ENCODE data around the gene SETD1A.

SETD1A gene

GRCh38 chr16:30998852-30999761, 41.6 kb downstream of the SETD1A start:
- Histone ChIP-seq H3K4me3 (no peak overlapping the region), H3K27me3 (no peaks in the 10 kb centered on the region), H3K9me3 (no peaks in the 10 kb centered on the region), H3K4me1 (peaks cover 0 to 27% (median 17%) of the 10 kb centered on the region in 4 donors), H3K36me3 (no peaks in the 10 kb centered on the region), H3K27ac (peak overlapping the region; percentile 71 to 79)
- intact Hi-C loops (cut with DNase I; ENCODE audit: low total_unique reads), result loop anchor here (5.0 kb wide), 1 partner anchor 33 kb away; the partner anchor contains the start of gene STX4
- no peak for TF ChIP-seq CTCF (IDR thresholded peaks at IDR 0.05)
- DNase-seq, result no peak

- H3K36me3 ChIP-seq, result no peaks in the 10 kb centered on the region
- H3K9me3 ChIP-seq, result no peaks in the 10 kb centered on the region
- DNase-seq, result no peak
- TF ChIP-seq CTCF (IDR thresholded peaks at IDR 0.05), result no peak
- H3K27ac ChIP-seq, result no peak overlapping the region
- H3K4me3 ChIP-seq, result no peak overlapping the region
- intact Hi-C loops (cut with DNase I; ENCODE audit: low total_unique reads), result no loop called here
- peaks cover 0 to 27% (median 17%) of the 10 kb centered on the region in 4 donors for H3K4me1 ChIP-seq
- H3K27me3 ChIP-seq, result peaks cover 0 to 2% of the 10 kb centered on the region in 2 donors
Observed at GRCh38 chr16:31000671-31001382, 43.3 kb downstream of the SETD1A start.

GRCh38 chr16:31001507-31002249, 44.1 kb downstream of the SETD1A start:
- intact Hi-C loops (cut with DNase I; ENCODE audit: low total_unique reads), result no loop called here
- DNase-seq, result no peak
- no peak overlapping the region for H3K4me3 ChIP-seq
- no peaks in the 10 kb centered on the region for H3K9me3 ChIP-seq
- H3K27me3 ChIP-seq, result peaks cover 0 to 7% of the 10 kb centered on the region in 2 donors
- H3K36me3 ChIP-seq, result no peaks in the 10 kb centered on the region
- no peak overlapping the region for H3K27ac ChIP-seq
- no peak for TF ChIP-seq CTCF (IDR thresholded peaks at IDR 0.05)
- H3K4me1 ChIP-seq, result peaks cover 0 to 20% (median 14%) of the 10 kb centered on the region in 4 donors

GRCh38 chr16:31002250-31002700, 44.7 kb downstream of the SETD1A start:
- Histone ChIP-seq H3K36me3 (no peaks in the 10 kb centered on the region), H3K4me1 (peaks cover 0 to 17% (median 12%) of the 10 kb centered on the region in 4 donors), H3K9me3 (no peaks in the 10 kb centered on the region), H3K27me3 (peaks cover 0 to 11% of the 10 kb centered on the region in 2 donors), H3K4me3 (no peak overlapping the region), H3K27ac (no peak overlapping the region)
- no peak for DNase-seq
- no peak for TF ChIP-seq CTCF (IDR thresholded peaks at IDR 0.05)
- intact Hi-C loops (cut with DNase I; ENCODE audit: low total_unique reads), result no loop called here

- no peak for TF ChIP-seq CTCF (IDR thresholded peaks at IDR 0.05)
- H3K4me3 ChIP-seq, result no peak overlapping the region
- peaks cover 0 to 18% of the 10 kb centered on the region in 2 donors for H3K27me3 ChIP-seq
- intact Hi-C loops (cut with DNase I; ENCODE audit: low total_unique reads), result no loop called here
- H3K4me1 ChIP-seq, result peaks cover 0 to 11% (median 6%) of the 10 kb centered on the region in 4 donors
- no peaks in the 10 kb centered on the region for H3K9me3 ChIP-seq
- H3K36me3 ChIP-seq, result no peaks in the 10 kb centered on the region
- H3K27ac ChIP-seq, result no peak overlapping the region
- no peak for DNase-seq
Observed at GRCh38 chr16:31002862-31003341, 45.3 kb downstream of the SETD1A start.

Data from tibial artery (tissue), 4 donors.